NT2/D1 (cell line): ENCODE data around the gene ZNF618.

Source experiments
- DNase-seq: peaks from one replicate; pipeline ENCODE4 v3.0.0-alpha.2; 2011; ENCODE audit warnings: low read depth, low spot score
- H3K27me3 ChIP-seq: 2 replicates; pipeline ENCODE4 v1.6.0; 2011; ENCODE audit warnings: mild to moderate bottlenecking; ENCODE audit not compliant: insufficient read length, insufficient read depth
- H3K36me3 ChIP-seq: 2 replicates; pipeline ENCODE4 v1.6.1; 2011; ENCODE audit warnings: mild to moderate bottlenecking, low read length, mixed read lengths; ENCODE audit not compliant: insufficient read depth, insufficient read length
- H3K4me1 ChIP-seq: 2 replicates; pipeline ENCODE4 v1.5.1; 2011; ENCODE audit not compliant: insufficient read depth, insufficient read length
- H3K4me3 ChIP-seq: 2 replicates; pipeline ENCODE4 v1.5.1; 2011; ENCODE audit warnings: low read depth; ENCODE audit not compliant: insufficient read length
- H3K9ac ChIP-seq: 2 replicates; pipeline ENCODE4 v1.6.0; 2011; ENCODE audit warnings: low read depth; ENCODE audit not compliant: insufficient read length
- H3K9me3 ChIP-seq: 2 replicates; pipeline ENCODE4 v1.5.1; 2011; ENCODE audit warnings: mild to moderate bottlenecking, low read length; ENCODE audit not compliant: insufficient read depth
- SUZ12 ChIP-seq: IDR thresholded peaks from 2 replicates; pipeline ENCODE4 v1.6.1; 2011; ENCODE audit not compliant: insufficient read length, insufficient read depth; ENCODE audit errors: extremely low read depth
- YY1 ChIP-seq: IDR thresholded peaks from 2 replicates; pipeline ENCODE4 v1.6.1; 2011; ENCODE audit not compliant: insufficient read length, insufficient read depth
- ZNF274 ChIP-seq: IDR thresholded peaks from 2 replicates; pipeline ENCODE4 v1.6.1; 2011; ENCODE audit warnings: mild to moderate bottlenecking, low read depth, low read length

ZNF618 gene

DNA sequence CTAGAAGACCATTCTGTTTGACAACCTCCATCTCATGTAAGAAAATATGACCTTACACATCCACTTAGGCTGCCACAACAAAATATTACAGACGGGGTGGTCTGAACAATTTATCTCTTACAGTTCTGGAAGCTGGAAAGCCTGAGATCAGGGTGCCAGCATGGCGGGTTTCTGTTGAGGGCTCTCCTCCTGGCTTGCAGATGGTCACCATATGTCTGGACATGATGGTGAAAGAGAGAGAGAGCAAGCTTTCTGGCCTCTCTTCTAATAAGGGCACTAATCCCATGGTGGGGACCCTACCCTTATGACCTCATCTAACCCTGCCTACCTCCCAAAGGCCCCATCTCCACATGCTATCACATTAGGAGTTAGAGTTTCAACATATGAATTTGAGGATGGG, 136.0 kb downstream of the ZNF618 start:
- Histone ChIP-seq H3K36me3 (peaks cover 34% of the 10 kb centered on the region), H3K4me3 (no peak overlapping the region), H3K27me3 (no peaks in the 10 kb centered on the region), H3K4me1 (peaks cover 2% of the 10 kb centered on the region), H3K9ac (no peak overlapping the region), H3K9me3 (no peaks in the 10 kb centered on the region; the same call in 1 of the 2 replicates)
- TF ChIP-seq SUZ12 (no peak), ZNF274 (no peak)
- no peak for DNase-seq

DNA sequence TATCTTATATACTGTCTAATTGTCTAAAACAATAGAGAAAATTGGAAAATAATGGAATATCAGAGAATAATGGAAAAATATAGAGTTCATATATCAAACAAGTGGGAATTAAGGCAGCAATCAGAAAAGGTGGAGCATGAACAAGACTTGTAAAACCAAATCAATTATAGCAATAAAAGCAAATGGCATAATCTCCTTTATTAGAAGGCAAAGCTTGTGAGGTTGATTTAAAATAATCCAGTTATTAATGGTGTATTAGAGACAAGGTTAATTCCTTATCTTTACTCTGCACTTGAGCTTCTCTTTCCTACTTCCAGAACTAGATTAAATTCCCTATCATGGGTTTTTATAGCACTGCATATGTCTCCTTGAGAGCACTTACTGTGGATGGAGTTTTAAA, 137.9 kb downstream of the ZNF618 start:
- peaks cover 2% of the 10 kb centered on the region for H3K4me1 ChIP-seq
- H3K9ac ChIP-seq: no peak overlapping the region
- DNase-seq: no peak
- H3K36me3 ChIP-seq: peaks cover 29% of the 10 kb centered on the region
- no peaks in the 10 kb centered on the region for H3K27me3 ChIP-seq
- H3K4me3 ChIP-seq: no peak overlapping the region
- no peaks in the 10 kb centered on the region; the same call in 1 of the 2 replicates for H3K9me3 ChIP-seq
- TF ChIP-seq YY1 (no peak), SUZ12 (no peak), ZNF274 (no peak)

DNA sequence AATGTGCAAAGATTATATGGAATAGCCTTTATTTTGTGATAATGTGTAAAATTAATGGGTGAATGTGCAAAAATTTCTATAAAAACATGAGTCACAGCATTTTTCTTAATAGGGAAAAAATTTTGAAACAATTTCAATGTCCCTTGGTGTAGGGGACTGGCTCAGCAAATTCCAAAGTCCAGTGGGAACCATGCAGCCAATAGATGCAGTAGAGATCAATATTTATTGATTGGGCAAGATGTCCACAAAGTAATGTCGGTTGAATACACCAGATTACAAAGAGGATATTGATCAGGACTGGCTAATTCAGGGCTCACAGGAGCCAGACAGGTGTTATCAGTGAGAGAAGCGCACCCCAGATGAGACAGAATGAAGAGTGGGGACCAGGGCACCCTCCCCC, 139.5 kb downstream of the ZNF618 start:
- TF ChIP-seq YY1: no peak
- no peak for TF ChIP-seq SUZ12
- no peak for TF ChIP-seq ZNF274
- Histone ChIP-seq H3K36me3 (peaks cover 28% of the 10 kb centered on the region), H3K9me3 (peaks cover 4% of the 10 kb centered on the region), H3K4me3 (no peak overlapping the region), H3K27me3 (no peaks in the 10 kb centered on the region), H3K9ac (no peak overlapping the region), H3K4me1 (peaks cover 2% of the 10 kb centered on the region)
- no peak for DNase-seq

DNA sequence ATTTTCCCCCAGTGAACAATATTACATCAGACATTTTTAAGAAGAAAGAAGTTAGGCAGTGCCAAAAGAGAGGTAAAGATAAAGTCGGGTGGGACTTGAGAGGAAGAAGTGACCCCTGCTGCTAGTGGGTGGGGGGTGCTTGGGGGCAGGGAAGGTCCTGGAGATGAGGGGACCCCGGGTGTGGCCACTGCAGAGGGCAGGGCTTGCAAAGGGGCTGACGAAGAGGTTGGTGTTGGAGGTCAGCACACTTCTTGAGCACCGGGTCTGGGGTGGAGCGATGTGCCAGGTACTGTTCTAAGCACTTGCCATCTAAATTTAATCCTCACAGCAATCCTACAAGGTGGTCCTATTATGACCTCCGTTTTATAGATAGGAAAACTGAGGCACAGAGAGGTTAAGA, 140.0 kb downstream of the ZNF618 start:
- Histone ChIP-seq H3K9me3 (peaks cover 4% of the 10 kb centered on the region), H3K27me3 (no peaks in the 10 kb centered on the region), H3K4me3 (no peak overlapping the region), H3K36me3 (peaks cover 28% of the 10 kb centered on the region), H3K9ac (no peak overlapping the region), H3K4me1 (no peaks in the 10 kb centered on the region)
- no peak for DNase-seq
- TF ChIP-seq ZNF274 (no peak), SUZ12 (no peak), YY1 (no peak)

DNA sequence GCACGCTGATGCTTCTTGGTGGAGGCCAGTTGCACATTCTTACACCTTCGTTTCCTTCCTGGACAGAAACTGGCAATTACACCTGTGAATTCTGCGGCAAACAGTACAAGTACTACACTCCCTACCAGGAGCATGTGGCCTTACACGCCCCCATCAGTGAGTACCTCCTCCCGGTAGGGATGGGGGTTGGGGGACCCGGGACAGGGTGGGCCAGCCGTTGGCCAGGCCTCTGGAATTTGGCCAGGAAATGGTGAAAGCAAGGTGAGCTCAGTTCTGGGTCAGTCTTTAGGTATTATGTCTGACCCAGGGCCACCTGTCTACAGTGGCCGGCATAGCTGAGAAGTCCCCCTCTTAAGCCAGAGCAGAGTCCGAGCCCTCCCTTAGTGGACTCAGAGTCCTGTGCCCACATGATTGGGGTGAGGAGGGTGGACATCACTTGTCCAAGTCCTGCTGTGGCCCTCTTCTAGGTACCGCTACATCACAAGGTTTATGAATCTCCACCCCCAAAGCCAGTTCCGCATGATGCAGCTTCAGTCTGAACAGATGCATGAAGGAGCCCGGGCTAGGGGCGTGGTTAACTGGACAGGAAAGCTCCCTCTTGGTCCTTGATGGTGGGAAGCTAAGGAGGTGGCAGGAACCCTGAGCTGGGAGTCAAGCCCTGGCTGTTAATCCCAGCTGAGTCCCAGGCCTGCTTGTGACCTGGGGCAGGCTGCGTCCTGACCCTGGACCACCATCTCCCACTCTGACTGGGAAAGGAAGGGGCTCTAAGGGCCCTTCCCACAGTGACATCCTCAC, 140.7 kb downstream of the ZNF618 start:
- DNase-seq: no peak

DNA sequence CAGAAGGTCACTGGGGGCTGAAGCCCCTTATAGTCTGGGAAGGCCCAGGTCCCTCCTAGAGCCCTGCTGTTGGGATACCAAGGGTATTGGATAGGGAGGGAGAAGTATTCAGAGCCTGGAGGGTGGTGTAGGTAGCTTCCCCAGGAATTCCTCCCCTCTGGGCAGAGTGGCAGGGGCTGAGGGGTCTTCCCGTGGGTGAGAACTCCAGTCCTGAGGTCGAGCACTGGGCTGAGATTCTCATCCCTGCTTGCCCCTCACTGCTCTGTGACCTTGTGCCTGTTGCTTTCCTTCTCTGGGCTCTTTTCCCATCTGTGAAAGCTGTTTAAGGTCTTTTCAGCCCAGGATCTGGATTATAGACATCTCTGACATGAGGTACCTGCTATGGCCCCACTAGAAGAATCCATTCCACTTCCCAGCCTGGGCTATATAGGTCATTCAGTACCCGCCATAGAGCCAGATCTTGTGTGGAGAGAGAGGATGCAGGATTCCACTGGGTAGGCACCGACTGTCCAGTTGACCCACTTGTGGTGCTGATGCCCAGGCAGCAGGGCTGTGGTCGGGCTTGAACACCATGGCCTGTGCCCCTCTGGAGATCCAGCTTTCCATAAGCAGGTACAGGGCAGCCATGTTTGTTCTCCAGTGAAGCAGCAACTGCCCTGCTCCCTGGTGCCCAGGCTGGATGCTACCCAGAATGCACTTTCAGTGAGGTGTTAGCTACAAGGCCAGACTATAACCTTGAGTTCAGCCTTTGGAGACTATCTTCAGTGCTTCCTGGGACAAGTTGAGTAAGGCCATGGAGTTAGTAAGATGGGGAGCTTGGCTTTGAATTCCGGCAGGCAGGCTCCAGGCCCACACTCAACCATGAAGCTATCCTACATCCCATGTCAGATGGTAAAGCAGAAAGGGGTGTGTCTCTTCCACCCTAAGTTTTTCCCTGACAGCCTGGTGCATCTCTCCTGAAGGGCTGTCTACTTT, 141.9 kb downstream of the ZNF618 start:
- Histone ChIP-seq H3K27me3 (no peaks in the 10 kb centered on the region), H3K4me1 (no peaks in the 10 kb centered on the region), H3K4me3 (no peak overlapping the region), H3K9ac (no peak overlapping the region), H3K9me3 (peaks cover 10% of the 10 kb centered on the region), H3K36me3 (peaks cover 18% of the 10 kb centered on the region)
- no peak for DNase-seq
- TF ChIP-seq ZNF274 (no peak), YY1 (no peak), SUZ12 (no peak)

More for the DNA sequence above, 140.7 kb downstream of the ZNF618 start:
- H3K4me1 ChIP-seq: no peaks in the 10 kb centered on the region
- H3K9me3 ChIP-seq: peaks cover 4% of the 10 kb centered on the region
- no peak overlapping the region for H3K4me3 ChIP-seq
- H3K27me3 ChIP-seq: no peaks in the 10 kb centered on the region
- TF ChIP-seq SUZ12: no peak
- no peak for TF ChIP-seq ZNF274
- no peak for TF ChIP-seq YY1
- peaks cover 23% of the 10 kb centered on the region for H3K36me3 ChIP-seq
- no peak overlapping the region for H3K9ac ChIP-seq

DNA sequence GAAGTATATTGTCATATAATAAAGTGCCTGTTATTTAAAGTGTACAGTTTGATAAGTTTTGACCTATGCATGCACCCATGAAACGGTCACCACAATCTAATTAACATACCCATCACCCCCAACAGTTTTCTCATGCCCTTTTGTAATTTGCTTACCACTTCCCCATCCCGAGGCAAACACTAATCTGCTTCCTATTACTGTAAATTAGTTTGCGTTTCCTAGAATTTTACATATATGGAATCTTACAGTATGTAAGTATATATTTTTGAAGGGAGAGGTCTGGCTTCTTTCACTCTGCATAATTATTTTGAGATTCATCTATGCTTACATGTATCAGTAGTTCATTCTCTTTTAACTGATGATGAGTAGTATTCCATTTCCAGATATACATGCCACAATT, 145.5 kb downstream of the ZNF618 start:
- no peaks in the 10 kb centered on the region for H3K27me3 ChIP-seq
- no peak for TF ChIP-seq SUZ12
- no peak for TF ChIP-seq ZNF274
- no peak for TF ChIP-seq YY1

More for the DNA sequence above, 145.5 kb downstream of the ZNF618 start:
- H3K4me1 ChIP-seq: peaks cover 7% of the 10 kb centered on the region
- no peak overlapping the region for H3K9ac ChIP-seq
- no peak for DNase-seq
- no peak overlapping the region for H3K4me3 ChIP-seq
- H3K9me3 ChIP-seq: peaks cover 21% of the 10 kb centered on the region
- peaks cover 15% of the 10 kb centered on the region for H3K36me3 ChIP-seq
